WERI-Rb-1 (cell line): ENCODE results near the gene ZNF366.

ENCODE experiments used
- DNase-seq: peaks from one replicate; pipeline ENCODE4 v3.0.0-alpha.2; 2020
- H3K27ac ChIP-seq: fragments of 250-450 bp; sonication (Bioruptor Pico); 2 replicates; pipeline ENCODE4 v1.5.1; 2020; ENCODE audit warnings: mild to moderate bottlenecking, moderate library complexity
- H3K27me3 ChIP-seq: fragments of 250-450 bp; sonication (Bioruptor Pico); 2 replicates; pipeline ENCODE4 v1.5.1; 2021; ENCODE audit warnings: mild to moderate bottlenecking, low read depth, moderate library complexity; ENCODE audit not compliant: insufficient read depth, severe bottlenecking
- H3K36me3 ChIP-seq: fragments of 250-450 bp; sonication (Bioruptor Pico); 2 replicates; pipeline ENCODE4 v1.5.1; 2020; ENCODE audit warnings: mild to moderate bottlenecking, moderate library complexity
- H3K4me3 ChIP-seq: 2 replicates; pipeline ENCODE4 v1.5.1; 2011; ENCODE audit warnings: low read depth, mild to moderate bottlenecking, control low read depth, low read length
- H3K9me3 ChIP-seq: fragments of 250-450 bp; sonication (Bioruptor Pico); 2 replicates; pipeline ENCODE4 v1.5.1; 2021; ENCODE audit warnings: mild to moderate bottlenecking, moderate library complexity; ENCODE audit not compliant: severe bottlenecking
- TF ChIP-seq, protein P1 (sequence below): IDR thresholded peaks from 2 replicates; pipeline ENCODE4 v1.5.1; 2011; ENCODE audit warnings: low read depth, mild to moderate bottlenecking, control low read depth, inconsistent platforms, low read length

ZNF366 gene

DNA sequence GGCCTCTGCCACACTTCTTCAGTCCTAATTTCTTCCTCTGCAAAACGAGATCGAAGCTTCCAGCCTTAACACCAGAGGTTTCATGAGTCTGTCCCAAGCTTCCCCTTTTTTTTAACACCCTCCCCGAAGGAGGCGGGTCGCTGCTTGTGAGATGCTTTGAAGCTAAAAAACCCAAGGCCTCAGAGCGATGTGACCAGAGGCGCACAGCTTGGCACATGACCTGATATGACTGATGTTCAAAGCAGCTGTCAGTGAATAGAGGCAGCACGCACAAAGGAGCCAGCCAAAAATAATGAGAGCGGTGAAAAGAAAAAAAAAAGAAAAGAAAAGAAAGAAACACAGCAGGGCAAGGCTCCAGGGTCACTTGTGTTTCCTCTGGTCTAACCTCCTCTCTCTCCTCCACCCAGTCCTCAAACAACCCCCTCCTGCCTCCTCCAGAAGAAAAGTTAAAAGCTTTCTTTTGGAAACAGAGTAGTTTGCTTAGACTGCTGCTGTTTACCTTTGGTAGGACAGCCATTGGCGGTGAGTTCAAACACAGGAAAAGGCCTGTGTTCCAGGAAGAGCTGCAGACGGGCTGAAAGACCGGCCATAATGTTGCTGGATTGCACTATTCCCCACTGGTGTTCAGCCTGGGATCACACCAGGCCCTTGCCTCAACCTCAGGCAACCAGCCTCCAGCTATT lies 10.9 kb upstream of the ZNF366 start:
- Histone ChIP-seq H3K4me3 (no peak overlapping the region), H3K27me3 (no peaks in the 10 kb centered on the region), H3K36me3 (no peaks in the 10 kb centered on the region), H3K9me3 (peaks cover 9% of the 10 kb centered on the region), H3K27ac (no peak overlapping the region)
- TF ChIP-seq, protein P1, sequence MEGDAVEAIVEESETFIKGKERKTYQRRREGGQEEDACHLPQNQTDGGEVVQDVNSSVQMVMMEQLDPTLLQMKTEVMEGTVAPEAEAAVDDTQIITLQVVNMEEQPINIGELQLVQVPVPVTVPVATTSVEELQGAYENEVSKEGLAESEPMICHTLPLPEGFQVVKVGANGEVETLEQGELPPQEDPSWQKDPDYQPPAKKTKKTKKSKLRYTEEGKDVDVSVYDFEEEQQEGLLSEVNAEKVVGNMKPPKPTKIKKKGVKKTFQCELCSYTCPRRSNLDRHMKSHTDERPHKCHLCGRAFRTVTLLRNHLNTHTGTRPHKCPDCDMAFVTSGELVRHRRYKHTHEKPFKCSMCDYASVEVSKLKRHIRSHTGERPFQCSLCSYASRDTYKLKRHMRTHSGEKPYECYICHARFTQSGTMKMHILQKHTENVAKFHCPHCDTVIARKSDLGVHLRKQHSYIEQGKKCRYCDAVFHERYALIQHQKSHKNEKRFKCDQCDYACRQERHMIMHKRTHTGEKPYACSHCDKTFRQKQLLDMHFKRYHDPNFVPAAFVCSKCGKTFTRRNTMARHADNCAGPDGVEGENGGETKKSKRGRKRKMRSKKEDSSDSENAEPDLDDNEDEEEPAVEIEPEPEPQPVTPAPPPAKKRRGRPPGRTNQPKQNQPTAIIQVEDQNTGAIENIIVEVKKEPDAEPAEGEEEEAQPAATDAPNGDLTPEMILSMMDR = no peak
- DNase-seq = no peak

DNA sequence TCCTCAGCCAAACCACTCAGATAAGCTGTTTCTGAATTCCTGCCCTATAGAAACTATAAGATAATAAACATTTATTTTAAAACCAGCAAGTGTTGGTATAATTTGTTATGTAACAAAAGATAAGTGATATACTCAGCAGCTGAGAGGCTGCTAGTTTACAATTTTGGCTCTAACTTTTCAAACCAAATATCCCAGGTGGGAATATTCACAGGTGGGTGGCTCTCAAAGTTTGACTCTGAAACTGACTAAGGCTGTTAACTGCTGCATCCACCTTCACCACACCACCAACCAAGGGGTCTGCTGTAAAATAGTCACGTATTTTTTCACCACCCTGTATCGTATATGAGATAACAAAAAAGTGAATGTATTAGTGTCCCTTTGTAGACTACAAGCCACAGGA lies 9.7 kb upstream of the ZNF366 start:
- TF ChIP-seq, protein P1 = no peak
- H3K27me3 ChIP-seq = no peaks in the 10 kb centered on the region
- H3K4me3 ChIP-seq = no peak overlapping the region
- no peaks in the 10 kb centered on the region for H3K9me3 ChIP-seq
- H3K27ac ChIP-seq = no peak overlapping the region
- DNase-seq = no peak
- H3K36me3 ChIP-seq = no peaks in the 10 kb centered on the region

DNA sequence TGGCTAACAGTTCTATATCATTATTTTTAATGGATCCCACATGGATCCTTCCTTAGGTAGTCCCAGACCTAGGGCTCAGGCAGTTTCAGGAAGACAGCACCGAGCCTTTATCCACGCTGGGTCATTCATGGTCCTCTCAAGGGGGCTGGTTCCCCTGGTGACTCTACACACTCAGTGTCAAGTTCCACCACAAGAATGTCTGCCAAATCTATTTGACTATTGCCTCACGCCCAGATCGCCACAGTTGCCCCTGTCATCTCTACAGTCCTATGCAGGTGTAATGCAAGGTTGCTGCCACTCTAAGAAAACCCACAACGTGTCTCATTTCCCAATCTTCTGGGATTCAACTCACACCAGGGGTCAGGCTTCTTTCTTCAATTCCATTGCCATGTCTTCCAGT lies 8.0 kb upstream of the ZNF366 start:
- H3K36me3 ChIP-seq = no peaks in the 10 kb centered on the region
- DNase-seq = no peak
- H3K4me3 ChIP-seq = no peak overlapping the region
- H3K27me3 ChIP-seq = no peaks in the 10 kb centered on the region
- TF ChIP-seq, protein P1 = no peak
- no peak overlapping the region for H3K27ac ChIP-seq
- H3K9me3 ChIP-seq = no peaks in the 10 kb centered on the region

DNA sequence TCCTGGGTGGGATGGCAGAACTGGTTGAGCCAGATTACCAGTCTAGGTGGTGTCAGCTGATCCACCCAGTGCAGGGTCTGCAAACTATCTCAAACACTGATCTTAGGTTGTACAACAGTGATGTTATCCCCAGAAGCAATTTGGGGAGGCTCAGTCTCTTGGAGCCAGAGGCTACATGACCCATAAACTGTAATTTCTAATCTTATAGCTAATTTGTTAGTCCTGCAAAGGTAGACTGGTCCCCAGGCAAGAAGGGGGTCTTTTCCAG lies 5.3 kb upstream of the ZNF366 start:
- H3K27ac ChIP-seq = no peak overlapping the region
- no peak for DNase-seq
- H3K4me3 ChIP-seq = no peak overlapping the region
- no peaks in the 10 kb centered on the region for H3K27me3 ChIP-seq
- H3K9me3 ChIP-seq = no peaks in the 10 kb centered on the region
- TF ChIP-seq, protein P1 = no peak
- no peaks in the 10 kb centered on the region for H3K36me3 ChIP-seq

DNA sequence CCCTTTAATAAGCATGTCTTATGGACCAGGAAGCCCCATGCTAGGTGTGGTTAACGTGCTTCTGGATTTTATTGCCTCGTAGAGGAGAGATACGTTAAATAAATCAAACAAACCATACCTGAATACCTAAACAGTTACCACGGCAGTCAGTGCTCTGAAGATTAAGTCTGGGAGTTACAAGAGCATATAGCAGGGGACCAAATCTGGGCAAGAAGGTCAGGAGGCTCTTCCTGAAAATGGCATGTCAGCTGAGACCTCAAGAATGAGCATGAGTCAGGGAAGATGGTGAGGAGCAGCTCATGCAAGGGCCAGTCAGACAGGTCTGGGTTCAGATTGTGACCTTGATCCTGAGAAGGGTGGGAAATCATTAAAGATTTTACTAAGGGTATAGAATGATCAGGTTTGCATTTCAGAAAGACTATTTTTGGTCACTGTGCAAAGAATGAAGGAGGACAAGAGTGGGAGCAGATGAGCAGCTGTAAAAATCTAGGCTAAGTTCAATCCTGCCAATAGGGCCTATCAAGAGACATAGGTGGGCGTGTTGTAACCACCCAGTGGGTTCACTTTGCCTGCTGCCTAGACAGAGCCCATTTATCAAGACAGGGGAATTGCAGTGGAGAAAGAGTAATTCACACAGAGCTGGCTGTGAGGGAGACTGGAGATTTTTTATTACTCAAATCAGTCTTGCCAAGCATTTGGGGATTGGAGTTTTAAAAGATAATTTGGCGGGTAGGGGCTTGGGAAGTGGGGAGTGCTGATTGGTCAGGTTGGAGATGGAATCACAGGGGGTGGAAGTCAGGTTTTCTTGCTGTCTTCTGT lies 4.8 kb upstream of the ZNF366 start:
- TF ChIP-seq, protein P1 = no peak
- no peaks in the 10 kb centered on the region for H3K9me3 ChIP-seq
- H3K27ac ChIP-seq = no peak overlapping the region
- DNase-seq = no peak
- no peak overlapping the region for H3K4me3 ChIP-seq
- H3K36me3 ChIP-seq = no peaks in the 10 kb centered on the region
- H3K27me3 ChIP-seq = no peaks in the 10 kb centered on the region
